Measurements from ENCODE around the gene ARHGAP22. TPM values are rescaled to one million over a fixed set of nuclear protein-coding genes. Genes with fewer than 3 reads are reported as not detected.
A peak's percentile ranks its signal among the peaks of the same experiment; 100 is the strongest.

The ARHGAP22 gene
- total and polyA plus RNA-seq, 2 donors (not counting 1 experiment from before 2014, with no cell fraction given) = 10.4 to 75.5 TPM

DNA sequence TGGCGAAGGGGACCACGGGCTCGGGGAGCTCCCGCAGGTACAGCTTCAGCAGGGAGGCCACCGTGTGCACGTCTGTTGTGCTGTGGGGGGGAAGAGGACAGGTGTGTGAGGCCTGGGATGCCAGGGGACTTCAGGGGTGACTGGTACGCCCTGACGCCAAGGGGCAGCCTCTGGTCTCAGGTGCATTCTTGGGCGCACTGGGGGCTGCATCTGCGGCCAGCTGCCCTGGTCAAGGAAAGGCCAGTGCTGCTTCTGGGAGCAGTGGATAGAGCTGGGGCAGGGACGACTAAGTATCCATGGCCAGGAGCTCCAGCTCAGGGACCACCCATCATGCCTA, 149.8 kb downstream of the ARHGAP22 start:
- H3K79me2 ChIP-seq (ENCODE audit: control insufficient read depth, insufficient read depth, low read length) = peaks cover 6% of the 10 kb centered on the region
- peaks cover 6% of the 10 kb centered on the region for H3K4me1 ChIP-seq (ENCODE audit: control insufficient read depth, extremely low read depth, insufficient read depth, low read length)
- H3K4me3 ChIP-seq (replicated peaks in 1 of 4; ENCODE audit: control extremely low read depth in 1 of 4, insufficient read depth in 1 of 4, low read depth in 3 of 4, low read length in 4 of 4) = no peak overlapping the region
- H3K27me3 ChIP-seq (ENCODE audit: control insufficient read depth, insufficient read depth, low read length) = no peaks in the 10 kb centered on the region
- H4K20me1 ChIP-seq (ENCODE audit: control insufficient read depth, extremely low read depth, insufficient read depth, low read length) = no peaks in the 10 kb centered on the region
- peaks cover 15% of the 10 kb centered on the region for H3K36me3 ChIP-seq (ENCODE audit: control insufficient read depth, insufficient read depth, low read length)
- H3K9ac ChIP-seq (ENCODE audit: insufficient read depth, low read length) = peak overlapping the region; percentile 2
- TF ChIP-seq, protein P1, sequence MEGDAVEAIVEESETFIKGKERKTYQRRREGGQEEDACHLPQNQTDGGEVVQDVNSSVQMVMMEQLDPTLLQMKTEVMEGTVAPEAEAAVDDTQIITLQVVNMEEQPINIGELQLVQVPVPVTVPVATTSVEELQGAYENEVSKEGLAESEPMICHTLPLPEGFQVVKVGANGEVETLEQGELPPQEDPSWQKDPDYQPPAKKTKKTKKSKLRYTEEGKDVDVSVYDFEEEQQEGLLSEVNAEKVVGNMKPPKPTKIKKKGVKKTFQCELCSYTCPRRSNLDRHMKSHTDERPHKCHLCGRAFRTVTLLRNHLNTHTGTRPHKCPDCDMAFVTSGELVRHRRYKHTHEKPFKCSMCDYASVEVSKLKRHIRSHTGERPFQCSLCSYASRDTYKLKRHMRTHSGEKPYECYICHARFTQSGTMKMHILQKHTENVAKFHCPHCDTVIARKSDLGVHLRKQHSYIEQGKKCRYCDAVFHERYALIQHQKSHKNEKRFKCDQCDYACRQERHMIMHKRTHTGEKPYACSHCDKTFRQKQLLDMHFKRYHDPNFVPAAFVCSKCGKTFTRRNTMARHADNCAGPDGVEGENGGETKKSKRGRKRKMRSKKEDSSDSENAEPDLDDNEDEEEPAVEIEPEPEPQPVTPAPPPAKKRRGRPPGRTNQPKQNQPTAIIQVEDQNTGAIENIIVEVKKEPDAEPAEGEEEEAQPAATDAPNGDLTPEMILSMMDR (conservative IDR thresholded peaks at IDR 0.05 in 1 of 2, IDR thresholded peaks at IDR 0.05 in 1 of 2; ENCODE audit: low read depth in 1 of 2, low read length in 2 of 2) = no peak
- no peak for TF ChIP-seq EZH2 (IDR thresholded peaks at IDR 0.05; ENCODE audit: low read length, missing control alignments)
- no peak overlapping the region for H3K4me2 ChIP-seq (ENCODE audit: extremely low read depth, insufficient read depth, low read length)
- no peak overlapping the region for H3K27ac ChIP-seq (ENCODE audit: insufficient read depth, low read length)
- no peak for DNase-seq (ENCODE audit: low read depth in 2 of 2)
- no peak overlapping the region for H2AFZ ChIP-seq (ENCODE audit: low read length)
- H3K9me3 ChIP-seq (ENCODE audit: control insufficient read depth, insufficient read depth, low read depth, low read length) = no peaks in the 10 kb centered on the region

DNA sequence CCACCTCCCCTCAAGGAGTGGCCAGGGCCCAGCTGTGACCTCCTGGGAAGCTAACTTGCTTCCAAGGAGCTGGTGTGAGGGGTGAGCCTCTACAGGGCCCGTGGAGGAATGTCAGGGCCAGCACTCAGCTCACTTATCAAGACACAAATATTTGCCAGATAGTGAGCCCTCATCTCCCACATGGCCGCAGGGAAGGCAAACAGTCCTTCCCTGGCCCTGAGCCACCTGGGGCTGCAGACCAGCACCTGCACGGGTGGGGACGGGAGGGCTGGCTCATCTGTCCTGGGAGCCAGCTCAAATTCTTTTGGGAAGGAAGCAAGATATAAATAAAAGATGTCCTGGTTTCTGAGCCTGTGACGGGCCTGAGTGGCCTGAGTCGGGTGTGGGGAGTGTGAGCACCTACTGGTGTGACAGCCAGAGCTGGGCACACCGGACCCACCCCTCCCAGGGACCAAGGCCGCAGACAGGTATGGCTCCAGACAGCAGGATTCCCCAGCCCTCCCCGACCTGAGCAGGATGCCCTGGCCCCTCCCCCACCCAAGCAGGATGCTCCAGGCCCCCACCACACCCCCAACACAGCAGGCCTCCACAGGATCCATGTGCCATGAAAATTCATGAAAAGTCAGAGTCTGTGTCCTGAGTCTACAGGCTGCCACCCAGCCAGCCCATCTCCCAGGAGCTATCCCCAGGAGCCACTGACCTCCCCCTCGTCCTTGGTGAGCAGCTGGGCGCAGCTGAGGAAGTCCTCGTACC, 150.4 kb downstream of the ARHGAP22 start:
- Histone ChIP-seq H3K79me2 (ENCODE audit: control insufficient read depth, insufficient read depth, low read length) (peaks cover 8% of the 10 kb centered on the region), H2AFZ (ENCODE audit: low read length) (no peak overlapping the region), H4K20me1 (ENCODE audit: control insufficient read depth, extremely low read depth, insufficient read depth, low read length) (no peaks in the 10 kb centered on the region), H3K27ac (ENCODE audit: insufficient read depth, low read length) (no peak overlapping the region), H3K36me3 (ENCODE audit: control insufficient read depth, insufficient read depth, low read length) (peaks cover 13% of the 10 kb centered on the region), H3K27me3 (ENCODE audit: control insufficient read depth, insufficient read depth, low read length) (no peaks in the 10 kb centered on the region), H3K9me3 (ENCODE audit: control insufficient read depth, insufficient read depth, low read depth, low read length) (no peaks in the 10 kb centered on the region), H3K4me2 (ENCODE audit: extremely low read depth, insufficient read depth, low read length) (no peak overlapping the region), H3K9ac (ENCODE audit: insufficient read depth, low read length) (peak overlapping the region; percentile 2), H3K4me3 (replicated peaks in 1 of 4; ENCODE audit: control extremely low read depth in 1 of 4, insufficient read depth in 1 of 4, low read depth in 3 of 4, low read length in 4 of 4) (no peak overlapping the region), H3K4me1 (ENCODE audit: control insufficient read depth, extremely low read depth, insufficient read depth, low read length) (peaks cover 6% of the 10 kb centered on the region)
- DNase-seq (ENCODE audit: low read depth in 2 of 2) = no peak
- no peak for TF ChIP-seq EZH2 (IDR thresholded peaks at IDR 0.05; ENCODE audit: low read length, missing control alignments)
- TF ChIP-seq, protein P1 (conservative IDR thresholded peaks at IDR 0.05 in 1 of 2, IDR thresholded peaks at IDR 0.05 in 1 of 2; ENCODE audit: low read depth in 1 of 2, low read length in 2 of 2) = no peak

DNA sequence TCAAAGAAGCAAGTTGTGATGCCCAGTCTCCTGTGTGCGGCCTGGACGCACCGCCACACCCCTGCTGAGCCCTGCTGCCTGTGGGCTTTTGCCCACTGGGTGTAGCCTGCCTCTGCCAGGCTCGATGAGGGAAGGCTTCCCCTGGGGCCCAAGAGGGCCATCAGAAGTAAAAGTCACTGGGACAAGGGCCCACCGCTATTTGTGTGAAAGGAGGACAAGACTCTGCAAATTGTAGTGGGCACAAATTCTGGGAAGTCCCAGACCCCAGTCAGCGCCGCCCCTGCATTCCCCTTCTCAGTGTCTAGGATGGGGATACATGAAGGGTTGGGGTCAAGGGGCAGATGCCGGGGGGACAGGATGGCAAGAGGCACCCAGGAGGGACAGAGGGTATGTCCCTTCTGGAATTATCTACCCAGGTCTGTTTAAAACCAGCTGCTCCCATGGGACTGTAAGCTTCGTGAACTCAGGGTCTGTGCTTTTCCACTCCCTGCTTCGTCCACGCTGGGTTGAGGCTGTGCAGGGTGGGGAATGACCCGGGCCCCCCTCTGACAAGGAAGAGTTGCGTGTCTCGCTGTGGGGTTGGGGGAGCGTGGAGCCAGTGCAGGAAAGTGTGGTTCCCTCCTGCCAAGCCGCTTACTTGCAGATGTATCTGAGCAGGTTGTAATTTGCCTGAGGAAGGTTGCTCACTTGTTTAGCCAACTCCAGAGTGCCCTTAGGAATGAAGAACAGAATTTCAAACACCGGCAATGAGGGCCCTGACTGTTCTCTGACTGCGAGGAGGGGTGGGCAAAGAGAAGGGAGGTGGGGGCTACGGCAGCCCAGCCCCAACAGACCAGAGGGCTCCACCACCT, 151.2 kb downstream of the ARHGAP22 start:
- H3K4me1 ChIP-seq (ENCODE audit: control insufficient read depth, extremely low read depth, insufficient read depth, low read length) = peaks cover 11% of the 10 kb centered on the region
- no peak overlapping the region for H3K27ac ChIP-seq (ENCODE audit: insufficient read depth, low read length)
- H3K9me3 ChIP-seq (ENCODE audit: control insufficient read depth, insufficient read depth, low read depth, low read length) = no peaks in the 10 kb centered on the region
- no peaks in the 10 kb centered on the region for H3K27me3 ChIP-seq (ENCODE audit: control insufficient read depth, insufficient read depth, low read length)
- TF ChIP-seq, protein P1 (conservative IDR thresholded peaks at IDR 0.05 in 1 of 2, IDR thresholded peaks at IDR 0.05 in 1 of 2; ENCODE audit: low read depth in 1 of 2, low read length in 2 of 2) = no peak
- no peak for TF ChIP-seq EZH2 (IDR thresholded peaks at IDR 0.05; ENCODE audit: low read length, missing control alignments)
- no peak overlapping the region for H2AFZ ChIP-seq (ENCODE audit: low read length)
- H4K20me1 ChIP-seq (ENCODE audit: control insufficient read depth, extremely low read depth, insufficient read depth, low read length) = no peaks in the 10 kb centered on the region
- DNase-seq (ENCODE audit: low read depth in 2 of 2) = no peak
- no peak overlapping the region for H3K4me3 ChIP-seq (replicated peaks in 1 of 4; ENCODE audit: control extremely low read depth in 1 of 4, insufficient read depth in 1 of 4, low read depth in 3 of 4, low read length in 4 of 4)
- peaks cover 8% of the 10 kb centered on the region for H3K79me2 ChIP-seq (ENCODE audit: control insufficient read depth, insufficient read depth, low read length)
- H3K36me3 ChIP-seq (ENCODE audit: control insufficient read depth, insufficient read depth, low read length) = peaks cover 14% of the 10 kb centered on the region
- H3K9ac ChIP-seq (ENCODE audit: insufficient read depth, low read length) = no peak overlapping the region
- H3K4me2 ChIP-seq (ENCODE audit: extremely low read depth, insufficient read depth, low read length) = no peak overlapping the region
